GM12878 (cell line): ENCODE measurements around the gene TUB. TPM values are rescaled to one million over a fixed set of nuclear protein-coding genes. Genes with fewer than 3 reads are reported as not detected.

ENCODE experiments used
- ATAC-seq: fragments of 200-7000 bp; cut with Tn5 transposase; 3 replicates; pipeline ENCODE4 v1.9.1; 2020; ENCODE audit warnings: mild to moderate bottlenecking, moderate library complexity
- BruUV-seq: library from RNA; stranded (reverse); fragments of 400-500 nt; replicated peaks from 2 replicates; lab custom pipeline; 2021; lab: Mats Ljungman, UMichigan
- CTCF ChIA-PET: fragments of 300-600 bp; sonication (Branson Sonifier 250); formaldehyde crosslinking; extraction: SDS; loops from one replicate; lab custom pipeline; 2021; ENCODE audit warnings: inconsistent platforms; lab: Yijun Ruan, JAX
- POLR2A ChIA-PET: fragments of 350-600 bp; formaldehyde crosslinking; extraction: SDS; loops from one replicate; lab custom pipeline; 2021; ENCODE audit warnings: inconsistent platforms; lab: Charles Lee
- RAD21 ChIA-PET: fragments of 300-600 bp; sonication (Branson Sonifier 250); formaldehyde crosslinking; loops from one replicate; lab custom pipeline; 2023; ENCODE audit warnings: antibody characterized with exemption; ENCODE audit not compliant: unreplicated experiment; lab: Charles Lee
- SMC1A ChIA-PET: fragments of 300-600 bp; sonication (Branson Sonifier 250); formaldehyde crosslinking; loops from one replicate; lab custom pipeline; 2023; ENCODE audit not compliant: unreplicated experiment, uncharacterized antibody; lab: Charles Lee
- DNase-seq: peaks from one replicate; pipeline ENCODE4 v3.0.0-alpha.2; 2011; ENCODE audit warnings: low read depth, low spot score
- FAIRE-seq: peaks from 3 replicates; lab custom pipeline; 2011; peaks lifted over from hg19 to GRCh38; lab: Jason Lieb, UNC
- H2AFZ ChIP-seq: 2 replicates; pipeline ENCODE4 v1.6.0; 2011; ENCODE audit warnings: low read depth, low read length, control low read depth; ENCODE audit not compliant: control insufficient read depth
- H3K27ac ChIP-seq: 2 replicates; pipeline ENCODE4 v1.5.1; 2011; ENCODE audit warnings: control low read depth; ENCODE audit not compliant: control insufficient read depth, insufficient read depth
- H3K27me3 ChIP-seq, 2 experiments: replicated peaks in 1 of 2; 2 replicates each; pipeline versions ENCODE4 v1.6.0 to v1.6.1; 2011; ENCODE audit warnings: low read length in 1 of 2; ENCODE audit not compliant: control insufficient read depth in 2 of 2, insufficient read depth in 2 of 2
- H3K36me3 ChIP-seq, 2 experiments: 2 replicates each; pipeline ENCODE4 v1.5.1; 2011; ENCODE audit warnings: low read length in 1 of 2; ENCODE audit not compliant: control insufficient read depth in 2 of 2, insufficient read depth in 2 of 2
- H3K4me1 ChIP-seq: 2 replicates; pipeline ENCODE4 v1.6.1; 2011; ENCODE audit warnings: mild to moderate bottlenecking, low read length, moderate library complexity, mixed read lengths; ENCODE audit not compliant: control insufficient read depth, insufficient read depth
- H3K4me2 ChIP-seq: 2 replicates; pipeline ENCODE4 v1.6.0; 2011; ENCODE audit warnings: control low read depth; ENCODE audit not compliant: control insufficient read depth, insufficient read depth
- H3K4me3 ChIP-seq: fragments of 200-600 bp; sonication (generic); 2 replicates; pipeline ENCODE4 v1.5.1; 2016
- H3K79me2 ChIP-seq: 2 replicates; pipeline ENCODE4 v1.6.0; 2011; ENCODE audit warnings: low read length; ENCODE audit not compliant: control insufficient read depth, insufficient read depth
- H3K9ac ChIP-seq: 2 replicates; pipeline ENCODE4 v1.8.0; 2011; ENCODE audit warnings: low read length, control low read depth, mixed read lengths; ENCODE audit not compliant: control insufficient read depth, insufficient read depth
- H3K9me3 ChIP-seq: replicated peaks from 3 replicates; pipeline ENCODE4 v1.5.1; 2011; ENCODE audit warnings: mild to moderate bottlenecking, low read length; ENCODE audit not compliant: control insufficient read depth, insufficient read depth
- H4K20me1 ChIP-seq: 2 replicates; pipeline ENCODE4 v1.6.0; 2011; ENCODE audit not compliant: control insufficient read depth, insufficient read depth
- CTCF ChIP-seq, 3 experiments: IDR thresholded peaks in 2 of 3; conservative IDR thresholded peaks in 1 of 3; 2 replicates each; pipeline ENCODE4 v1.5.1; 2011; ENCODE audit warnings: low read depth in 3 of 3, low read length in 3 of 3, mild to moderate bottlenecking in 3 of 3, control low read depth in 2 of 3, moderate library complexity in 2 of 3, inconsistent platforms in 1 of 3, mixed read lengths in 1 of 3; ENCODE audit not compliant: control insufficient read depth in 2 of 3, insufficient read depth in 1 of 3; ENCODE audit errors: extremely low read depth in 1 of 3
- GATAD2B ChIP-seq: fragments of 450-650 bp; conservative IDR thresholded peaks from 2 replicates; pipeline ENCODE4 v1.6.1; 2017; ENCODE audit warnings: low read depth, mild to moderate bottlenecking, moderate library complexity
- IRF5 ChIP-seq: fragments of 450-650 bp; IDR thresholded peaks from 2 replicates; pipeline ENCODE4 v1.6.1; 2017; ENCODE audit warnings: borderline replicate concordance
- LARP7 ChIP-seq: fragments of 450-650 bp; IDR thresholded peaks from 2 replicates; pipeline ENCODE4 v1.6.1; 2017; ENCODE audit warnings: mild to moderate bottlenecking
- MXI1 ChIP-seq: fragments of 150-350 bp; IDR thresholded peaks from 2 replicates; pipeline ENCODE4 v1.6.1; 2011; ENCODE audit warnings: low read depth, mild to moderate bottlenecking, inconsistent platforms, low read length, improper control_type of control experiment
- RAD21 ChIP-seq: IDR thresholded peaks from 2 replicates; pipeline ENCODE4 v1.6.1; 2011; ENCODE audit warnings: mild to moderate bottlenecking, low read depth, low read length, moderate library complexity; ENCODE audit not compliant: insufficient read depth
- SIX5 ChIP-seq: IDR thresholded peaks from 2 replicates; pipeline ENCODE4 v1.6.1; 2011; ENCODE audit warnings: mild to moderate bottlenecking, low read depth, low read length, moderate library complexity; ENCODE audit not compliant: severe bottlenecking
- SMARCA5 ChIP-seq: fragments of 450-650 bp; IDR thresholded peaks from 2 replicates; pipeline ENCODE4 v1.6.1; 2017; ENCODE audit warnings: mild to moderate bottlenecking
- ZBTB33 ChIP-seq: fragments of 450-650 bp; IDR thresholded peaks from 2 replicates; pipeline ENCODE4 v1.6.1; 2017; ENCODE audit warnings: mild to moderate bottlenecking
- ZNF24 ChIP-seq: fragments of 450-650 bp; IDR thresholded peaks from 2 replicates; pipeline ENCODE4 v1.6.1; 2017; ENCODE audit warnings: antibody characterized with exemption, mild to moderate bottlenecking
- WGBS: methylation state at CpG from one replicate; pipeline ENCODE4 v1.1.6; 2016; ENCODE audit warnings: low lambda C conversion rate; ENCODE audit not compliant: insufficient replicate concordance, insufficient coverage; ENCODE audit errors: missing lambda C conversion rate; 5-methylcytosine and 5-hydroxymethylcytosine counted together
- in situ Hi-C: fragments of 300-500 bp; cut with MboI; formaldehyde crosslinking; loops from 9 replicates; pipeline ENCODE4 v1.14.3; 2018; ENCODE audit warnings: mixed read lengths
- intact Hi-C: fragments of 100-400 bp; cut with micrococcal nuclease; formaldehyde crosslinking; loops from one replicate; pipeline ENCODE4 v1.14.2; 2022; ENCODE audit not compliant: unreplicated experiment
- polyA plus RNA-seq, 11 experiments: library from polyadenylated mRNA; depleted of rRNA in 4 of 11; unstranded in 6 of 11; stranded (reverse) in 5 of 11; fragments of >200 nt; fragmentation: Nextera tagmentation in 4 of 11; fragmentation: Illumina TruSeq in 1 of 11; extraction: Ambion mirVana in 4 of 11; extraction: Trizol in 1 of 11; gene quantifications; 1 replicate in 1 of 11; 2 replicates in 10 of 11; pipeline versions ENCODE4 v1.2.1 to v1.2.3, GENCODE V29; 2011 to 2016; ENCODE audit warnings: inconsistent platforms in 2 of 11, missing spikeins in 2 of 11, low read depth in 1 of 11
- total RNA-seq, 4 experiments: library from RNA; depleted of rRNA in 3 of 4; stranded (reverse); fragments of >200 nt in 3 of 4; fragmentation: Illumina TruSeq in 1 of 4; extraction: Trizol in 1 of 4; gene quantifications; 2 replicates each; pipeline versions ENCODE4 v1.2.1 to v1.2.3, GENCODE V29; 2013 to 2021

Gene TUB
- total and polyA plus RNA-seq, 10 of the 15 experiments (the other 5 are each of a cell fraction or from before 2014, with no cell fraction given): 0.01 to 0.06 (median 0.03) TPM; not detected in 6

- POLR2A ChIA-PET: no interaction called here
- no peaks in the 10 kb centered on the region for H3K4me1 ChIP-seq
- H3K4me2 ChIP-seq: no peak overlapping the region
- no peak for DNase-seq
- no peaks in the 10 kb centered on the region; a peak in 2 of 4 replicates for H3K27me3 ChIP-seq
- no TSS peak for BruUV-seq
- no peak overlapping the region for H2AFZ ChIP-seq
- intact Hi-C loops: loop anchor here (10.0 kb wide), 1 partner anchor 168 kb away; no protein-coding TSS in a partner anchor
- WGBS: 39% methylated on average over 5 of the region's 5 CpGs
- no peak overlapping the region for H3K27ac ChIP-seq
- ATAC-seq: no peak
- H3K36me3 ChIP-seq: no peaks in the 10 kb centered on the region
- TF ChIP-seq GATAD2B (no peak), RAD21 (no peak), MXI1 (no peak), IRF5 (no peak), ZBTB33 (no peak), SMARCA5 (no peak), ZNF24 (no peak), CTCF (IDR thresholded peaks at IDR 0.05 in 2 of 3, conservative IDR thresholded peaks at IDR 0.05 in 1 of 3; ENCODE audit: control insufficient read depth in 2 of 3, extremely low read depth in 1 of 3, insufficient read depth in 1 of 3, low read depth in 3 of 3, low read length in 3 of 3) (no peak), LARP7 (no peak), SIX5 (no peak)
- SMC1A ChIA-PET: interaction anchor here (1.3 kb wide), 1 partner anchor 60 kb away, joined by 3 read pairs; no protein-coding TSS in a partner anchor
- H3K79me2 ChIP-seq: no peaks in the 10 kb centered on the region
- in situ Hi-C loops: no loop called here
- no peak overlapping the region for H3K4me3 ChIP-seq
- CTCF ChIA-PET: interaction anchor here (1.0 to 2.1 kb wide), 3 partner anchors 9 to 63 kb away, joined by 3 to 15 read pairs (median 3); no protein-coding TSS in a partner anchor
- FAIRE-seq: no peak
- RAD21 ChIA-PET: interaction anchor here (0.8 kb wide), 1 partner anchor 62 kb away, joined by 3 read pairs; no protein-coding TSS in a partner anchor
- H4K20me1 ChIP-seq: no peaks in the 10 kb centered on the region
- H3K9me3 ChIP-seq: no peaks in the 10 kb centered on the region
- no peak overlapping the region for H3K9ac ChIP-seq
Measured at GRCh38 chr11:8036986-8037385, 44.0 kb upstream of the TUB start.
